HepG2 (cell line): ENCODE data around the gene GBP3.

Experiments
- CTCF ChIP-seq: sonication (generic); formaldehyde crosslinking; IDR thresholded peaks from 2 replicates; pipeline ENCODE4 v1.5.0; 2020; ENCODE audit warnings: mild to moderate bottlenecking, missing genetic modification reagents, moderate library complexity
- PHF21A ChIP-seq: sonication (generic); formaldehyde crosslinking; IDR thresholded peaks from 2 replicates; pipeline ENCODE4 v1.5.0; 2020; ENCODE audit warnings: mild to moderate bottlenecking, missing genetic modification reagents

GRCh38 chr1:89023026-89023425, 360 bp upstream of the GBP3 start:
- TF ChIP-seq PHF21A (no peak), CTCF (CRISPR knock-in tag) (no peak)
